Activated T-cell treated with anti-CD3 and anti-CD28 coated beads for 1 hour (primary cell): Measurements from ENCODE around the gene HDAC10.

ENCODE experiments used
- DNase-seq: peaks from one replicate; pipeline ENCODE4 v3.0.0-alpha.2; 2020; ENCODE audit warnings: low read depth

The HDAC10 gene

DNA sequence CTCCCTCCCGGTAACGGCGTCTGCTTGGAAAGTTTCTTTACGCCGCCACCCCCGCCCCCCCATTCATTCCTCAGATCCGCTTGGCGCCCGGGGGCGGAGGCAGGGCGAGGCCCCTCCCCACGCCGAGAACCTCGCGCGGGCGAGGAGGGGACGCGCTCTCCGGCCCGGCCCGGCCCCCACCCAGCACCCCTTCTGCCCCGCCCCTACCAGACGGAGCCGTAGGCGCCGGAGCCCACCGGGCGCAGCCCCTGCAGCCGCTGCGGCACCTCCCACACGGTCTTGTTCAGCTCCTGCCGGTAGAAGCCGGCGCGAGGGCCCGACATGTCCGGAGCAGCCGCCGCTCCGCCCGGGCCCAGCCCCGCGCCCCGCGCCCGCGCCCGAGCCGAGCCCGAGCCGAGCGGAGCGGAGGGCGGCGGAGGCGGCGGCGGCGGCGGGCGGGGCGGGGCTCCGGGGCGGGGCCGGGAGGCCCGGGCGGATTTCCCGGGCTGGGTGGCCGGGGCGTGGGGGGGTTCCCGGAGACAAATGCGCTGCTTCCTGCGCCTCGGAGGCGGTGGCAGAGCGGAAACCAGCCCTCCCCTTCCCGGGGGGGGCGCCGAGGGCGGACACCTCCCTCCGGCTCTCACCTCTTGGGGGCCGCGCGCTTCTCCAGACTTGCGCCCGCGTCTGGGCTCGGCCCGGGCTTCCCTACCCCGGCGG is 19.1 kb upstream of the HDAC10 start, which contains the start of gene MAPK11:
Gene MAPK11, minus strand, starts transcription at position 411 of the 696 bp plus-strand sequence. Its CDS starts 88 bp downstream, at position 323.
- DNase-seq: peak; percentile 57

DNA sequence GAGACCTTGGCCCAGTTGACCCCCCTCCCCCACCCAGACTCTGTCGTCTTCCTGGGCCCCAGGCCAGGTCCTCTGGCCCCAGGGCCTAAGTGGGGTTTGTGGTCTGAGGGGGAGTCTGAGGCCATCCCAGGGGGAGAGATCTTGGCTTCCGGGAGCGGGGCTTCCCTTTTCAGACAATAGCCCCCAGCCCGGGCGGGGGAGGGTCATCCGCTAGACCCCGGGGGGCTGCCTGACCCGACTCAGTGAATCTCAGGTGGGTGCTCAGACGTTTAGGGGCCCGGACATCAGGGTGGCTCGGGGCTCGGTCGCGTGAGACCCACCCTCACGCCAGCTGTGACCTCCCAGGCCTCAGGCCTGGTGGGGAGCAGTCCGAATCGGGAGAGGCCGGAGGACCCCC is 18.5 kb upstream of the HDAC10 start:
- DNase-seq: no peak

DNA sequence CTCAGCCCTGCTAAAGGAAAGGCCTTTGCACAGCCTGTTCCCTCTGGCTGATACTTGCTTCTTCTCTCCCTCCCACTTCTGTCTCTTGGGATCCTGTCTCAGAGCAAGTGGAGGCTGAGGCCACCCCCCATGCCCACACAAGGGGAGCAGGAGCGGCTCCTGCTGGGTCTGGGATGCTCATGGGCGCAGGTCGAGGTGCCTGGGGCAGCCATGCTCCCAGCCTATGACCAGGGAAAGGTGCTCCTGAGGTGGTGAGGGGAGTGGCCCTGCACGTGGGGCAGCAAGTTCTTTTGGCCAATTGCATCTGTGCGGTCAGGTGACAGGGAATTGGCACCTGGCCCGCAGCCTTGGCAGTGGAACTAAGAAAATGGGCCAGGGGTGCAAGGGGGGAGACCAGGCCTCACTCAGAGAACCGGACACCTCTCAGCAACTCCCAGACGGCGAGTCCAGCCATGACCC is 17.6 kb upstream of the HDAC10 start:
- DNase-seq: no peak

DNA sequence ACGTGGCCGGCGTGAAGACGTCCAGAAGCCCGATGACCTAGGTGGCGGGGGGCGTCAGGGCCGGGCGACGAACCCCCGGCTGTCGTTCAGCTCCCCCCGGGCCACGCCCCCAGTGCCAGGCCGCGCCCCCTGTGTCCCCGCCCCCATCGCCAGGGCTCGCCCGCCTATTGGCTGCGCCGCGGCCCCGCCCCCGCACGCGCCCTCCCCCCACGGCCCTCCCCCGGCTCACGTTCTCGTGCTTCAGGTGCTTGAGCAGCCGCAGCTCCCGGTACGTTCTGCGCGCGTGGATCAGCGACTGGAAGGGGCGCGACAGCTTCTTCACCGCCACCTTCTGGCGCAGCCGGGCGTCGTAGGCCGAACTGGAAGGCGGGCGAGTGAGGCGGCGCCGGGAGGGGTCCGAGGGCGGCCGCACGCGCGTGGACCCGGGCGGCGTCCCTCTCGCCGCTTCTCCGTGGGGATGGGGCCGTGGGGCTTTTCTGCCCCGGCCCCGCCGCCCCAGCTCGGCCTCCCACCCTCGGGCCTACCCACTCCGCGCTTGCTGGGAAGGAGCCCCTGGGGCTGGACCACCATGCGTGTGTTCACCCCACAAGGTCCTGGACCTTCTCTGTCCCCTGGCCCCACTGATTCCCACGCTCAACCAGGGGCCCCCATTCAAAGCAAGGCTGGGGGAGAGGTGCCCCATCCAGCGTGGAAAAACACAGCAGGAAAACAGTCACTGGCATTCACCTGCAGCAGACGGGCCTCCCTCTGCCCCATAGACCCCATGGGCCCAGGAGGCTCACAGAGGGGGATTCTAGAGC is 16.7 kb upstream of the HDAC10 start:
- peak; percentile 42 for DNase-seq

DNA sequence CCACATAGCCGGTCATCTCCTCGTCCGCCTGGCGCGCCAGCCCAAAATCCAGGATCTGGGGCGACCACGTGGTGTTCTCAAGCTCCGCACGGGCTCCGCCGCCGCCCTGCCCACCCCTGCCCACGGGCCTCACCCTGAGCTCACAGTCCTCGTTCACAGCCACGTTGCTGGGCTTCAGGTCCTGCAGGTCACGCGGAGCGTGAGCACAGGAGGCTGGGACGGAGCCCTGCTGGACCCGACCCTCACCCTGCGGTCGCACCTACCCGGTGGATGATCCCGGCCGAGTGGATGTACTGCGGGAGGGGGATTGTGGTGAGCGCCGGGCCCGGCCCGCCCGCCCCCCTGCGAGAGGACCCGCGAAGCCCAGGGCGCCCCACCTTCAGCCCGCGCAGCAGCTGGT is 15.9 kb upstream of the HDAC10 start:
- no peak for DNase-seq

DNA sequence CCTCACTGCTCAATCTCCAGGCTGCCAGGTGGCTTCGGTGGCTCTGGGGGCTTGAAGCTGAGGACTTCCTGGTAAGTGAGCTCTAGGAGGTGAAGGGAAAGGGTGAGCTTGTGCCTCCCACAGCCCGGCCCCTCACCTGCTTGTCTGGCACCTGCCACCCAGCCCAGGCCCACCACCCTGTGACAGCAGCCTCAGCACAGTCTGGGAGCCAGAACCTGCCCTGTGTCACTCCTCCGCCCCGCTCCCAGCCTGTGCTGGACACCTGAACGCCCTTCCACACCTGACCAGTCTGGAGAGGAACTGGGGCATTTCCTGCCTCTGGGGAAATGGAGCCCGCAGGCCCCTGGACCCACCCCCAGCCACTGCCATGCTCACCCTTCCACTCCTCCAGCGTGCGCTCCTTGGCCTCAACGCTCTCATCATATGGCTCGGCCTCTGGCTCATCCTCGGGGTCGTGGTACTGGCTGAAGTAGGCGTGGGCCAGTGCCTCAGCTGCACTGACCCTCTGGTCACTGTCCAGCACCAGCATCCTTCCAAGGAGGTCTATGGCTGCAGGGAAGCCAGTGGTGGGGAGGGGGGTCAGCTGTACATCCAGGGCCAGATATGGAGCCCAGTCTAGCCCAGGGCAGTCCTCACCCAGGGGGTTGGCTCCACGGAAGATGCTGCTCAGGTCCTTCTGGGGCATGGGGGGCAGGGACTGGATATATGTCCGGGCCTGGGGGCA is 14.0 kb upstream of the HDAC10 start:
- no peak for DNase-seq

DNA sequence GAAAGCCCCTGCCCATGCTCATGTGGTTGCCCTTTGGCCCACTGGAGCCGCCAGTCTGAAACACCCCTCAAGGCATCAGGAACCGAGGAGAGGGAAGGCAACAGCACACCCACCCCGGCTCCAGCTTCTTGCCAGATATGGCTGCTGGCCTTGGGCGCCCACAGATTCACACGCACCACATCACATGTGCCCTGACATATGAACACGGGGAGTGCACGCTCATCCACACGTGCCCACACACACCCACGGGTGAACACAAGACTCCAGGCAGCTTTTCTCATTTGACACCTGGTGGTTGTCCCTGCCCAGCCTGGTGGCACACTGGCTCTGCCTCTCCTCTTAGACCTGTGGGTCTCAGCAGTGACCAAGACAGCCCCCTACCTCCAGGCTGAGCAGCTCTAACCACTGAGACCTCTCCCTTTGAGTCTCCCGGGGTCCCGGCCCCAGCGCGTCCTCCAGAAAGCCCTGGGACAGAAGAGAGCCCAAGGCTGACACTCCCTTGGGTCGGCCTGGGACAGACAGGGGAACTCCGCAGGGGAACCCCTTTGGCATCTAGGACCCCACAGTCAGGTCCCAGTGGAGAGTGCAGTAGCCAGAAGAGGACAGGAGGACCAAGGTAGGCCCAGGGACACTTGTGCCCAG is 13.2 kb upstream of the HDAC10 start:
- DNase-seq: no peak

DNA sequence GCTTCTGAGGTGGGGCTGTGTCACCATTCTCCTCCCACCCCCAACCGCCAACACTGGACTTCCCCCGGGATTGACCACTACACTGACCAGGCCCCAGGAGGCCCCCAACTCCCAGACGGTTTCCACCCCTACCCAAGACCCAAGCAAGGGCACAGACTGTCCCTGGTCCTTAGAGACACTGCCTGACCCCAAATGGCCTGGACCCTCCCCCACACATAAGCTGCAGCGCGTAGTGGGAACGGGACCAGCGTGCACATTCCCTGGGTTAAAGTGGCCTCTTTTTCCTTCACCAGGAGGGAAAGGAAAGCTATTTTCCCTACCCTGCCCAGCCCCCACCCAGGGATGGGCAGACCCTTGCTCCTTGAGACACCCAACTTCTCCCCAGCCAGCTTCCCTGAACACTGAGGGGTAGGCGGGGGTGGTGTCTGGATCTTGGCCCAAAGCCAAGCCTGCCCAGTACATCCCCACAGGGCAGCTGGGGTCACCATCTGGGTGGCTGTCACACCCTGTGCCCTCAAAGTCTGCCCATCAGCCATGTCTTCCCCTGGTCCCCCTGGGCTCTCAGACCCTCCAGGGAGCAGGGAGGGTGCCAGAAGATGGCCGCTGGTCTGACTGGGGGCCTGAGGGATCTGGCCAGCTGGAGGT is 12.0 kb upstream of the HDAC10 start:
- DNase-seq: no peak

DNA sequence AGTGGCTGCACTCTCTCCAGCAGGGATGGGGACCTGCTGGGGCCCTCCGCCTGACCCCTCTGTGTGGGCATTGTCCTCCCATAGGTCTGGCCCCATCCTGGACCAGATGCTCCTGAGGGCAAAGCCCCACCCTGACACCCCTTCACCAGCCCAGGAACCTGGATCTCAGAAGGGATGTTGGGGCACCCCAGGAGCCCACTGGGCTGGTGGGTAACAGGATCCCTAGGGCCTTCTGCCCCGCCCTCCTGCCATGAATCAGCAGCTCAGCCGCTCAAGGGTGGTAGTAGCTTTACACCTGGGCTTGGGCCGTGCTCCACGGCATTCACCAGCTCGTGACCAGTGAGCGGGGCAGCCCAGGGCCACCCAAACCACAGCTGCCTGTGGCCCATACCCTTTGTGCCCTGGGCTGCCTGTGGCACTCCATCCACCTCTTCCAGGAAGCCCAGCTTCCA is 11.4 kb upstream of the HDAC10 start:
- no peak for DNase-seq

DNA sequence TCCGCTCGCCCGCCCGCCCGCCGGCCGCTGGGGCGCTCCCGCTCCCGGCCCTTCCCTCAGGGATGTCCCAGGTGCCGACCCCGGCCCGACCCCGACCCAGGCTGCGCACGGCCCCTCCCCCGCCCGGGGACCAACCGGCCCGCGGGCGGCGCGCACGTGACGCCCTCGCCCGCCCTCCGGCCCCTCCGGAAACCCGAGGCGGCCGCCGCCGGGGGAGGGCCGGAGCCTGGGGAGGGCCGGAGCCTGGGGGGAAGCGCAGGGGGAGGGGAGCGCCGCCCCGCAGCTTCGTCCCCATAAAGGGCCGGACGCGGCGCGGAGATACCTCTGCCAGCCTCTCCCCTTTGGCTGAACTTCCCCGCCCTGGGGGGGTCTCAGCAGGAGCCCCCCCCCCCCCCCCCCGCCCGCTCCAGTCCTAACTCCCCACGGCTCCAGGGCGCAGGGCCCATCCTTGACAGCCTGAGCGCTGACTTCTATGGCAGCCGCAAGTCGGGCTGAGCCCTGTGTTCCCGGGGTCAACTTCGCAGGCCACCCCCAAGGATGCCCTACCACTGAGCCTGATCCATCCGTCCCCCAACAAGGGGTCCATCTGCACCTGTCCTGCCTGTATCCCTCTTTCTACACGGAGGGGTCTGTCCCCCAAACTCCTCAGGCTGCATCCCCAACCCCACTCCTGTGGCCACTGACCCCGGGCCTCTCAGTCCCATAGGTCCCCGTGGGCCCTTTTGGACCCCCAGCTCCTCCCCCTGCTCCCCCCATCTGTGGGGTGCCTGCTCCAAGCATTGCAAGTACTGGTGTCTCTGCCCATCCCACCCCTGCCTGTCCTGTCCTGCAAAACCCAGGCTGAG is 10.8 kb upstream of the HDAC10 start, which contains the start of gene MAPK12:
Gene MAPK12, minus strand, starts transcription at position 69 of the 845 bp plus-strand sequence. CDS start 174 bp downstream, outside the sequence.
- DNase-seq: no peak

DNA sequence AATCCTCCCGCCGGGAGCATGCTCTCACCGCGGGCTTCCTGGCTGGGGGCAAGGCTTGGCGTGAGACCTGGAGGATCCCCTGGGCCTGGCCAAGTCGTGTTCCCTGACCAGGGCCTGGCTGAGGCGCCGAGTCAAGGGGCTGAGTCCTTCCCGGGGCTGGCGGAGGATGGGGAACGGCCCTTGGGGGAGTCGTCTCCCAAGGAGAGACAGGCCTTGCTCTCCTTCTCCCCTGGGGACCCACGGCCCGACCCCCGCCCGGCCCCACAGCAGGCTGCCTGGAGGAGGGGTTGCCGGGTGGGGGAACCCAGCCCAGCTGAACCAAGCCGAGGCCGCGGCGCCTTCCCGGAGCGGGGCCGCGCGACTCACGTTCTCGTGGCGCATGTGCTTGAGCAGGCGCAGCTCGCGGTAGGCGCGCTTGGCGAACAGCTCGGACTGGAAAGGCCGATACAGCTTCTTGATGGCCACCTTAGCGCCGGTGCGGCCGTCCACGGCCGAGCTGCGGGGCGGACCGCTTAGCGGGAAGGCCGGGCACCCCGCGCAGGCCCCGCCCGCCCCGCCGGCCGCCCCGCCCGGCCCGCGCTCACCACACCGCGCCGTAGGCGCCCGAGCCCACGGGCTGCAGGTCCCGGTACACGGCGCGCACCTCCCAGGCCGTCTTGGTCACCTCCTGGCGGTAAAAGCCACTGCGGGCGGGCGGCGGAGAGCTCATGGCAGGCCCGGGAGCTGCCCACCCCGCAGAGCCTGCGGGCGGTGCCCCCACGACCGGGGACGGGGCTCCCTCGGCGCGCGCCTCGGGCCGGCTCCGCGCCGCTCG is 9.9 kb upstream of the HDAC10 start:
- no peak for DNase-seq

DNA sequence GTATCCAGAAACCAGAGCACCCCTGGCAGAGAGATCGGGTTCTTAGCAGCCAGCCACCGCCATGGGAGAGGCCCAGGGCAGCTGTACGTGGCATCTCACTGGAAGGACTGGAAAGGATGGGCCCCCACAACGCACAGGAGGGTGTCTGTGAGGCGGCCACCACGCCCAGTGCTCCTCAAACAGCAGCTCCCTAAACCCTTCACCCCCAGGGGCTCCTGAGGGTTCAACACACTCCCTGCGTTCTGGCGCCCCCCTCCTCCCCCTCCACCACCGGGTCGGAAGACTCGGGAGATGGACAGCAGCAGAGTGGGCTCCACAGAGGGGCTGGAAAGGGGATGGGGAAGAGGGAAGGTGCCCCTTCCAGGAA is 9.4 kb upstream of the HDAC10 start:
- DNase-seq: no peak

DNA sequence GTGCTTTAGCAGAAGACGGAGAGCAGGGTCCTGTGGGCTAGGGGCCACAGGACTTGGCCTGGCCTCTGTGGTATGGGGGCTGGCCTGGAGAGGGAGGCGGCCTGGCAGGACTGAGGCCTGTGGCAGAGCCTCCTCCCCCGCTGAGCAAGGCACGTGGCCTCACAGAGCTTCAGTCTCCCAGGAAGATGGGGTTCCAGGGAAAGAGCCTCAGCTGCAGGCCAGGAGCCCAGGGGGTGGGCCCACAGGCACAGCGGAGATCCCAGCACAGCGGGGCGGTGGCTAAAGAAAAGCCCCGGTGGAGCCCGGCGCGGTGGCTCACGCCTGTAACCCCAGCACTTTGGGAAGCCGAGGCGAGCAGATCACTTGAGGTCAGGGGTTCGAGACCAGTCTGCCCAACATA is 8.2 kb upstream of the HDAC10 start:
- no peak for DNase-seq

DNA sequence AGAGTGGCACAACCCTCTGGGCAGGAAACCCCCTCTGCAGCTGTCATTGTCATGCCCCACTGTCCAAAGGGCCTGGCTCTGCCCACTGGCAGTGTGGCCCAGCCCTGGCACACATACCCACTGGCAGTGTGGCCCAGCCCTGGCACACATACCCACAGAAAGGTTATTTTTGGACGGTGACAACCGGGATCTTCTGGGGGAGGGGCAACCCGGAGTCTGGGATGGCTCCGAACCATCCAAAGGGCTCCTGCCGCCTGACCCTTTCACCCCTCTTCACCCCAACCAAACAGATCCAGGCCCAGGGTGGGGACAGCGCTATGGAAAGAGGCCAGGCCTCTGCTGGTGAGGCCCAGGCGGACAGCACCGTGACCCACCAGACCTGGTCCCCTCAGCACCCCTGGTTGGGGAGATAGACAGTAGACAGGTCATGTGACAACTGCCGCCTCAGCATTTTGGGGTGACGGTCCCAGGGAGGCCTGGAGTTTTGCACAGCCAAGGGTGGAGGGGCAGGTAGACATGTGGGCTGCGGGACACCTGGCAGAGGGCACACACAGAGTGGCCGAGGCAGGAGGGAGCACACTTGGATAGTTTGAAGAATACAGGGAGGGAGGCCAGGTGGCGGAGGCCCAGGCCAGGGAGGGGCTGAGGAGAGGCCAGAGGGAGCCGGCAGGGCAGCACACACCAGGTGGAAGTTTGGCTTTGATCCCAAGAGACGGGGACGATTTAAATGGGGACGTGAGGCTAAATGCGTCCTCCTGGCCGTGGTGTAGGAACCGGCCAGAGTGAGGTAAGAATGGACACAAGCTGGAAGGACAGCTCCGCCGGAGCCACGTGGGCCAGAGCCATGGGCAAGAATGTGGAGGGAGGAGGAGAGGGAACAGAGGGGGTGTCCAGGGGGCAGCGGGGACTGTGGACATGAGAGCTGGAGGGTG is 7.6 kb upstream of the HDAC10 start:
- no peak for DNase-seq

DNA sequence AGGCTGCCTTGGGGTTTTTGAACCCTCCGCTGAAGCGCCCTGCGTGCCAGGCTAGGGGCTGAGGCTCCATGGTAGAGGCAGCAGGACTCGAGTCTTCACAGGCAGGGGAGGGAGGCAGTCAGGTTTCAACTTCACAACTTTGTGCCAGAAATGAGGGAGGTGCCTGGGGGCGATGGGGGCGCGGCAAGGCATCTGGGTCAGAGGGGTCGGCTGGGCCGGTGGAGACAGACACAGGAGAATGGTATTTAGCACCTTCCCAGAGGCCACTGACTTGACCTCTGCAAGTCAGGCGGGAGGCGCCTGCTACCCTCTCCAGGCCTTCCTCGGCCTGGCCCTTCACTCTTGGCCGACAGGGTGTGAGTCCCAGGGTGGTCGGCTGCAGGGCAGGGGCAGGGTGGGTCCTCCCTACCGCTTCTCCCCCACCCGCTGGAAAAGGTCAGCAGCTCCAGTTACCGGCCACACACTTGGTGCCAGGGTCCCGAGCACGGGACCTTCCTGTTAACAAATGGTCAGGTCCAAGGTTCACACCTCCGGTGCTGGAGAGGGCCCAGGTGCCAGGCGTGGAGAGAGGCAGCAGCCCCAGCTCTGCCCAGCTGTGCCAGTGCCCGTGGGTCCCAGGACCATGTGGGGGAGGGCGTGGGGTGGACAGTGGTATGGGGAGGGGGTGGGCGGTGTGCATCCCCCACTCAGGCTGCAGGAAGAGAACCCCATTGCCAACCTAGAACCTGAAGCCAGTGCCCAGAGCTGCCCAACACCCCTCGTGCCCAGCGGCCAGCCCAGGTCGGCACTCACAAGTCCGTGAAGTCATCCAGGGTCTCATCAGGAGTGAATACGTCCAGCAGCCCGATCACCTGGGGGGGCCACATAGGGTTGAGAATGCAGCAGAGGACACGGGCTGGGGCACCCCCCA is 6.6 kb upstream of the HDAC10 start:
- DNase-seq: no peak

DNA sequence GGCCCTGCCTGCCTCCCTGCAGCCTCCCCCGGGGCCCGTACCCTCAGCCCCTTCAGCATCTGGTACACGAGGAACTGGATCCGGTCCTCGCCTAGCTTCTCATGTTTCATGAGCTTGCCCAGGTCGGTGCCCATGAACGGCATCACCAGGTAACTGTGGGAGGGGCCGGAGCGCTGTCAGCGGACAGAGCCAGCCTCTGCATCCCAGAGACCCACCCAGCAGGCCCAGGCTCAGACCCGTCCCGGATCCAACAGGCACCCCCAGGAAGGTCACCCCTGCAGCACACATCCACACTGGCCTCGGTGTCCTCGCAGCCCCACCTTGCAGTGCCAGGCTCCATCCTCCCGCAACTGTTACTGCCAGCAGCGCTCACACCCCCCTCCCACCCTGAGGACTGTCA is 6.0 kb upstream of the HDAC10 start:
- DNase-seq: no peak

DNA sequence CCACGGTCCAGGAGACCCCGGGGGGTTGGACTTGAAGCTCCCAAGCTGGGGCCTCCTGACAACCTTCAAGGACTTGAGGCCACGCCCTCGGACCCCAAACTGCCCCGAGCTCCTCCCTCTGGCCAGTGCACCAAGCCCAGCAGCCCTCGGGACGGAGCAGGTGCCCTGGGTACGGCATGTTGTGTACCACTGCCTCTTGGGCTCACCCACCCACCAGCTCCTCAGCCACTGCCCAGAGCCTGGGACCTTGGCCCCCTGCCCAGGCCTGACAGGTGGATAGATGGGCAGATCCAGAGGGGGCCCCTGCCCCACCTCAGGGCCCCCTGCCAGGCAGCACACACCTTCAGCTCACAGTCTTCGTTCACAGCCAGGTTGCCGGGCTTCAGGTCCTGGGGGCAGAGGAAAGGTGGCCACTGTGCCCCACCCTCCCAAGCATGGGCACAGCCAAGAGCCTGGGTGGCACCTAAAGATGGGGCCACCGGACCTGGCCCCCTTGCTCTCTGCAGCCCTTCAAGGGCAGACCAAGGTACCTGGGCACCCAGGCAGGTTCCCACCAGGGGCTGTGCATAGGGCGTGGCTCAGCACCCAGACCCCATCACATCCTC is 5.3 kb upstream of the HDAC10 start:
- DNase-seq: no peak
